ENCODE measurements around the gene HOXB2.

The HOXB2 gene

GRCh38 chr17:48549281-48549630 lies 4.3 kb upstream of the HOXB2 start:
- H4K91ac ChIP-seq (ENCODE audit: low read depth, low read length): no peak overlapping the region

GRCh38 chr17:48548523-48549280 lies 3.8 kb upstream of the HOXB2 start:
- WGBS (ENCODE audit: extremely low coverage, insufficient coverage, insufficient read length): no CpG with 5 or more reads among the region's 6 CpGs
- DNase-seq: no peak

More at GRCh38 chr17:48549281-48549630, 4.3 kb upstream of the HOXB2 start:
- no peak for DNase-seq
- Histone ChIP-seq H3K4me2 (ENCODE audit: low read length) (no peak overlapping the region), H2BK120ac (ENCODE audit: insufficient read depth, low read length, poor library complexity) (no peak overlapping the region), H4K12ac (ENCODE audit: low read depth, low read length) (peak overlapping the region; percentile 33), H3K79me1 (ENCODE audit: low read length) (peaks cover 24% of the 10 kb centered on the region), H3K27me3 (ENCODE audit: insufficient read depth, low read length) (no peaks in the 10 kb centered on the region), H3K4me1 (ENCODE audit: control insufficient read depth in 1 of 2, insufficient read depth in 2 of 2, low read length in 2 of 2) (peaks cover 14 to 42% of the 10 kb centered on the region in 2 experiments), H4K8ac (ENCODE audit: low read depth, low read length) (no peak overlapping the region), H3K4me3 (ENCODE audit: low read depth, low read length) (no peak overlapping the region), H3K18ac (ENCODE audit: low read length) (no peak overlapping the region), H3K36me3 (ENCODE audit: control insufficient read depth in 1 of 2, insufficient read depth in 2 of 2, low read length in 2 of 2) (peaks cover 9 to 14% of the 10 kb centered on the region in 2 experiments), H2AFZ (ENCODE audit: insufficient read depth, low read length, poor library complexity) (no peak overlapping the region), H3K79me2 (ENCODE audit: control insufficient read depth, insufficient read depth, low read length, poor library complexity) (peaks cover 4% of the 10 kb centered on the region), H3K9me3 (ENCODE audit: insufficient read depth, low read depth, low read length) (no peaks in the 10 kb centered on the region), H2BK12ac (ENCODE audit: low read length) (no peak overlapping the region), H3K9ac (ENCODE audit: low read length) (no peak overlapping the region), H3K27ac (ENCODE audit: low read depth, low read length) (no peak overlapping the region), H3K23ac (ENCODE audit: low read length) (no peak overlapping the region), H3K14ac (ENCODE audit: low read length) (no peak overlapping the region), H2BK5ac (ENCODE audit: low read depth, low read length, poor library complexity) (no peak overlapping the region), H2AK5ac (ENCODE audit: low read length) (no peak overlapping the region), H3K4ac (ENCODE audit: low read depth, low read length) (no peak overlapping the region)
- WGBS (ENCODE audit: extremely low coverage, insufficient coverage, insufficient read length): no CpG with 5 or more reads among the region's 3 CpGs

GRCh38 chr17:48547808-48548522 lies 3.1 kb upstream of the HOXB2 start:
- H4K8ac ChIP-seq (ENCODE audit: low read depth, low read length): no peak overlapping the region
- H2AFZ ChIP-seq (ENCODE audit: insufficient read depth, low read length, poor library complexity): no peak overlapping the region
- no peak overlapping the region for H2BK120ac ChIP-seq (ENCODE audit: insufficient read depth, low read length, poor library complexity)
- no peak overlapping the region for H3K27ac ChIP-seq (ENCODE audit: low read depth, low read length)
- H3K18ac ChIP-seq (ENCODE audit: low read length): no peak overlapping the region
- peaks cover 36% of the 10 kb centered on the region for H3K79me1 ChIP-seq (ENCODE audit: low read length)
- H3K4me2 ChIP-seq (ENCODE audit: low read length): peak overlapping the region; percentile 13
- H2BK5ac ChIP-seq (ENCODE audit: low read depth, low read length, poor library complexity): no peak overlapping the region
- no peak overlapping the region for H3K4me3 ChIP-seq (ENCODE audit: low read depth, low read length)
- H3K14ac ChIP-seq (ENCODE audit: low read length): no peak overlapping the region
- no peaks in the 10 kb centered on the region for H3K27me3 ChIP-seq (ENCODE audit: insufficient read depth, low read length)
- H2BK12ac ChIP-seq (ENCODE audit: low read length): no peak overlapping the region
- H3K79me2 ChIP-seq (ENCODE audit: control insufficient read depth, insufficient read depth, low read length, poor library complexity): peaks cover 14% of the 10 kb centered on the region
- WGBS (ENCODE audit: extremely low coverage, insufficient coverage, insufficient read length): no CpG with 5 or more reads among the region's 24 CpGs
- no peak overlapping the region for H4K91ac ChIP-seq (ENCODE audit: low read depth, low read length)
- DNase-seq: no peak
- H3K9ac ChIP-seq (ENCODE audit: low read length): no peak overlapping the region
- H3K9me3 ChIP-seq (ENCODE audit: insufficient read depth, low read depth, low read length): no peaks in the 10 kb centered on the region
- H3K23ac ChIP-seq (ENCODE audit: low read length): no peak overlapping the region
- H3K36me3 ChIP-seq (ENCODE audit: control insufficient read depth in 1 of 2, insufficient read depth in 2 of 2, low read length in 2 of 2): peaks cover 9 to 18% of the 10 kb centered on the region in 2 experiments
- H3K4me1 ChIP-seq (ENCODE audit: control insufficient read depth in 1 of 2, insufficient read depth in 2 of 2, low read length in 2 of 2): peaks cover 14 to 39% of the 10 kb centered on the region in 2 experiments
- H2AK5ac ChIP-seq (ENCODE audit: low read length): no peak overlapping the region
- H4K12ac ChIP-seq (ENCODE audit: low read depth, low read length): no peak overlapping the region
- H3K4ac ChIP-seq (ENCODE audit: low read depth, low read length): no peak overlapping the region

More at GRCh38 chr17:48548523-48549280, 3.8 kb upstream of the HOXB2 start:
- Histone ChIP-seq H2BK12ac (ENCODE audit: low read length) (no peak overlapping the region), H2AFZ (ENCODE audit: insufficient read depth, low read length, poor library complexity) (no peak overlapping the region), H3K79me1 (ENCODE audit: low read length) (peaks cover 29% of the 10 kb centered on the region), H2BK5ac (ENCODE audit: low read depth, low read length, poor library complexity) (no peak overlapping the region), H4K12ac (ENCODE audit: low read depth, low read length) (no peak overlapping the region), H3K4me2 (ENCODE audit: low read length) (no peak overlapping the region), H3K14ac (ENCODE audit: low read length) (no peak overlapping the region), H3K23ac (ENCODE audit: low read length) (no peak overlapping the region), H3K4me3 (ENCODE audit: low read depth, low read length) (no peak overlapping the region), H3K9me3 (ENCODE audit: insufficient read depth, low read depth, low read length) (no peaks in the 10 kb centered on the region), H2AK5ac (ENCODE audit: low read length) (no peak overlapping the region), H3K27ac (ENCODE audit: low read depth, low read length) (no peak overlapping the region), H3K27me3 (ENCODE audit: insufficient read depth, low read length) (no peaks in the 10 kb centered on the region), H3K18ac (ENCODE audit: low read length) (no peak overlapping the region), H2BK120ac (ENCODE audit: insufficient read depth, low read length, poor library complexity) (no peak overlapping the region), H3K4me1 (ENCODE audit: control insufficient read depth in 1 of 2, insufficient read depth in 2 of 2, low read length in 2 of 2) (peaks cover 14 to 41% of the 10 kb centered on the region in 2 experiments), H4K8ac (ENCODE audit: low read depth, low read length) (no peak overlapping the region), H3K79me2 (ENCODE audit: control insufficient read depth, insufficient read depth, low read length, poor library complexity) (peaks cover 7% of the 10 kb centered on the region), H3K9ac (ENCODE audit: low read length) (no peak overlapping the region), H4K91ac (ENCODE audit: low read depth, low read length) (no peak overlapping the region), H3K36me3 (ENCODE audit: control insufficient read depth in 1 of 2, insufficient read depth in 2 of 2, low read length in 2 of 2) (peaks cover 9 to 14% of the 10 kb centered on the region in 2 experiments), H3K4ac (ENCODE audit: low read depth, low read length) (no peak overlapping the region)

DNA sequence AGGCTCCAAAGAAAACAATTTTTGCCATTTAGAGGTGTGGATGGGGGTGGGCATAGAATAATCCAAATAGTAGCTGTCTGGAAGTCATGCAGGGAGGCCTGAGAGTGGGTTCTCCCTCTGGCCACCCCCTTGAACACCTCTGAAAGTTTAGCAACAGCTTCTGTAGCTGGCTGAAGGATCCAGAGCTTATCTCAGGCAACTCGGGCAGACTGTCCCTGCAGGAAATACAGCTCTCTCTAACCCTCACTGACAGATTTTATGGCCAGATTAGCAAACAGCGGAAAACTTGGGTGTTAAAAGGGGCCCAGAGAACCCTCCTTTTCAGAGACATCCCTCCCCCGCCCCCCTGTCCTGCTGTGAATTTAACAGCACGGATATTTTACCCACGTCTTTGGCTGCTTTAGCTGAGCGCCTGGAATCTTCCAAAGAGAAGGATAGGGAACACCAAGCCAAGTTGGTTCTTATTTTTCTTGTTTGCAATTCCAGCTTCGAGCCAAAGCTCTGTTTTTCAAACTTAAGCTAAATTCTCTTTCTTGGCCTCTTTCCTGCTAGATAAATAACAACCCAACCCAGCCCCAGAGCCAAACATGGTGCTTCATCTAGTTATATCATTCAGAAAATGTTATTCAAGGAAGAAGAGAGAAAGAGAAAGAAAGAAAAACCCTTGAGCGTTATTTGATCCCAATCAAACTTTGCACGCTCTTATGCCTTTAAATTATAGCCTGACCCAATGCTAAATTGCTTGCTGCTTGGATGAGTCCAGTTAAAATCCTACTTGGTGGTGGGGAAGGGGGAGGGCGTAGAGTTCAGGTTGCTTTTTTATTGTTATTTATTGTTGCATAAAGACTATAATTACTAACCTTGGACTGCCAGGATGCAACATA lies 2.3 kb upstream of the HOXB2 start:
- no peak overlapping the region for H2AFZ ChIP-seq (ENCODE audit: insufficient read depth, low read length, poor library complexity)
- peaks cover 40% of the 10 kb centered on the region for H3K79me1 ChIP-seq (ENCODE audit: low read length)
- H3K4me2 ChIP-seq (ENCODE audit: low read length): peak overlapping the region; percentile 46
- H3K4me1 ChIP-seq (ENCODE audit: control insufficient read depth in 1 of 2, insufficient read depth in 2 of 2, low read length in 2 of 2): peaks cover 15 to 36% of the 10 kb centered on the region in 2 experiments
- H2BK120ac ChIP-seq (ENCODE audit: insufficient read depth, low read length, poor library complexity): peak overlapping the region; percentile 30
- peaks cover 10 to 22% of the 10 kb centered on the region in 2 experiments for H3K36me3 ChIP-seq (ENCODE audit: control insufficient read depth in 1 of 2, insufficient read depth in 2 of 2, low read length in 2 of 2)
- no peak overlapping the region for H3K23ac ChIP-seq (ENCODE audit: low read length)
- no peaks in the 10 kb centered on the region for H3K9me3 ChIP-seq (ENCODE audit: insufficient read depth, low read depth, low read length)
- H4K12ac ChIP-seq (ENCODE audit: low read depth, low read length): no peak overlapping the region
- peak overlapping the region; percentile 28 for H2AK5ac ChIP-seq (ENCODE audit: low read length)
- H4K8ac ChIP-seq (ENCODE audit: low read depth, low read length): no peak overlapping the region
- peak overlapping the region; percentile 56 for H2BK12ac ChIP-seq (ENCODE audit: low read length)
- peak overlapping the region; percentile 68 for H3K27ac ChIP-seq (ENCODE audit: low read depth, low read length)
- H3K14ac ChIP-seq (ENCODE audit: low read length): peak overlapping the region; percentile 35
- H3K4me3 ChIP-seq (ENCODE audit: low read depth, low read length): no peak overlapping the region
- peak overlapping the region; percentile 7 for H2BK5ac ChIP-seq (ENCODE audit: low read depth, low read length, poor library complexity)
- no peak overlapping the region for H3K9ac ChIP-seq (ENCODE audit: low read length)
- no CpG with 5 or more reads among the region's 10 CpGs for WGBS (ENCODE audit: extremely low coverage, insufficient coverage, insufficient read length)
- no peak for DNase-seq
- peaks cover 19% of the 10 kb centered on the region for H3K79me2 ChIP-seq (ENCODE audit: control insufficient read depth, insufficient read depth, low read length, poor library complexity)
- H3K4ac ChIP-seq (ENCODE audit: low read depth, low read length): no peak overlapping the region
- H4K91ac ChIP-seq (ENCODE audit: low read depth, low read length): peak overlapping the region; percentile 8
- H3K18ac ChIP-seq (ENCODE audit: low read length): peak overlapping the region; percentile 4
- no peaks in the 10 kb centered on the region for H3K27me3 ChIP-seq (ENCODE audit: insufficient read depth, low read length)

All from trophoblast cell (in vitro differentiated cells and primary cell).